Measurements from ENCODE around the gene GGT6.

- TF ChIP-seq EZH2 (IDR thresholded peaks at IDR 0.05; ENCODE audit: low read length), result no peak
- no peak for TF ChIP-seq CTCF (optimal IDR thresholded peaks at IDR 0.05 in 1 of 3, IDR thresholded peaks at IDR 0.05 in 1 of 3, conservative IDR thresholded peaks at IDR 0.05 in 1 of 3; ENCODE audit: extremely low read depth in 1 of 3, insufficient read depth in 2 of 3, low read length in 3 of 3)
Observed at GRCh38 chr17:4601326-4601725, 40.9 kb upstream of the GGT6 start.

Data from keratinocyte (primary cell).